Measurements from ENCODE around the gene SIX2.

SIX2 gene

DNA sequence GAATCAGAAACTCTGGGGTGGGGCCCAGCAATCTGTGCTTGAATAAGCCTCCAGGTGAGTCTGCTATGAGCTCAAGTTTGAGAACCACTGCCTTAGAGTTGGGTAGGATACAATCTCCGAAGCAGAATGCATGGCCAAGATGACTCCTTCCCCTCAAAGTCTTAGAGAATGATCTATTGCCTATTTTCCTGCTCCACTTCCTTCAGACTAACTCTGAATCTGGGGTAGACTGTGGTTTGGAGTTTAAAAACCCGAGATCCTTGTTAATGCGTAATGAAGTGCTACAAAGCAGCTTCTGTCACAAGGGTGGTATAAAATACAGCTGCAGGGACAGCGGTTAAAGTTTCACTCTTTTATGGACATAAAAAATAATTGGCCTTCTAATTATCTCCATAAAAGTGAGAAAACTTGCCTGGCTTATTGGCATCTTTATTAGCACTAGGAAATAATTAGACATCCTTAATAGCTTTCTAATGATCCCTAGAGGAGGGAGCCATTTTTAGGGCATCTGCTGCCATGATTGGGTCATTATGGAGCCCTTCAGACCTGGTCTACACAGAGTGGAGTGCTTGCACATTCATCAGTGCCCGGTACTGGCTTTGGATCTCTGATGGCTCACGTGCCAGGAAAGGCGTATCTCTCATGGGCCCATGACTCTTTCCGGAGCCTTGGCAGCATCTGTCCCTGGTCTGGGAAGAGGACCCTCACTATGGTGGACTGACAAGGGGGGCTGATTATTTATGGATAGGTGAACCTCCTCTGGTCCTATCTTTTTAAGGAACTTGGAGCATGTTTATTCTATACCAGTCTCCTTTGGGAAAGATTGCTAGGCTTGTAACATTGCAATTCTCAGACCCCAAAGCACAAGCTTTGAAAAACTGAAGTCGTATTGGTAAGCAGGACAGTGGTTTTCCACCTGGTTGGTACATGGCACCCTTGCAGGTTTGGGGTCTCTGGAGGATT is 28.2 kb downstream of the SIX2 start:
- Histone ChIP-seq H3K4me1 (ENCODE audit: low read length) (no peaks in the 10 kb centered on the region), H2AFZ (ENCODE audit: low read length) (no peak overlapping the region), H3K27me3 (replicated peaks; ENCODE audit: insufficient read depth, low read length) (no peaks in the 10 kb centered on the region), H3F3A (ENCODE audit: insufficient read depth, low read length) (no peaks in the 10 kb centered on the region), H4K20me1 (ENCODE audit: insufficient read depth, low read length) (no peaks in the 10 kb centered on the region), H3K79me2 (ENCODE audit: low read length) (no peaks in the 10 kb centered on the region), H3K4me3 (ENCODE audit: low read length) (no peak overlapping the region), H3K9ac (ENCODE audit: low read length) (no peak overlapping the region), H3K4me2 (ENCODE audit: low read depth, low read length) (no peak overlapping the region), H3K27ac (ENCODE audit: low read length) (no peak overlapping the region), H3K9me2 (replicated peaks; ENCODE audit: insufficient read depth, low read length) (no peaks in the 10 kb centered on the region), H3K36me3 (replicated peaks; ENCODE audit: insufficient read depth, low read length) (no peaks in the 10 kb centered on the region), H3K9me3 (replicated peaks; ENCODE audit: insufficient read depth, low read length) (no peaks in the 10 kb centered on the region)
- DNase-seq: no peak
- TF ChIP-seq EZH2 (optimal IDR thresholded peaks at IDR 0.05; ENCODE audit: low read depth, low read length) (no peak), EZH2phosphoT487 (IDR thresholded peaks at IDR 0.05; ENCODE audit: low read length) (no peak)
- TF ChIP-seq, protein P1, sequence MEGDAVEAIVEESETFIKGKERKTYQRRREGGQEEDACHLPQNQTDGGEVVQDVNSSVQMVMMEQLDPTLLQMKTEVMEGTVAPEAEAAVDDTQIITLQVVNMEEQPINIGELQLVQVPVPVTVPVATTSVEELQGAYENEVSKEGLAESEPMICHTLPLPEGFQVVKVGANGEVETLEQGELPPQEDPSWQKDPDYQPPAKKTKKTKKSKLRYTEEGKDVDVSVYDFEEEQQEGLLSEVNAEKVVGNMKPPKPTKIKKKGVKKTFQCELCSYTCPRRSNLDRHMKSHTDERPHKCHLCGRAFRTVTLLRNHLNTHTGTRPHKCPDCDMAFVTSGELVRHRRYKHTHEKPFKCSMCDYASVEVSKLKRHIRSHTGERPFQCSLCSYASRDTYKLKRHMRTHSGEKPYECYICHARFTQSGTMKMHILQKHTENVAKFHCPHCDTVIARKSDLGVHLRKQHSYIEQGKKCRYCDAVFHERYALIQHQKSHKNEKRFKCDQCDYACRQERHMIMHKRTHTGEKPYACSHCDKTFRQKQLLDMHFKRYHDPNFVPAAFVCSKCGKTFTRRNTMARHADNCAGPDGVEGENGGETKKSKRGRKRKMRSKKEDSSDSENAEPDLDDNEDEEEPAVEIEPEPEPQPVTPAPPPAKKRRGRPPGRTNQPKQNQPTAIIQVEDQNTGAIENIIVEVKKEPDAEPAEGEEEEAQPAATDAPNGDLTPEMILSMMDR (IDR thresholded peaks at IDR 0.05; ENCODE audit: low read length): no peak

DNA sequence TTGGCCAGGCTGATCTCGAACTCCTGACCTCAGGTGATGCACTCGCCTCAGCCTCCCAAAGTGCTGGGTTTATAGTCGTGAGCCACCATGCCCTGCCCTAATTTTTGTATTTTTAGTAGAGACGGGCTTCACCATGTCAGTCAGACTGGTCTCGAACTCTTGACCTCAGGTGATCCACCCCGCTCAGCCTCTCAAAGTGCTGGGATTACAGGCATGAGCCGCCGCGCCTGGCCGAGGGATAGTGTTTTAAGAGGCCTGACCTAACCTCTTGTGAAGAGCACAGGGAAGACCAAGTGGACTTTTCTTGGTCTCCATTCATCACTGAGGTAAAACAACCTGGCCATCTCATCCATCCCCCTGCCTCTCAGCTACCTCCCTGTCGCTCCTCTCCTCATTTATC is 29.7 kb downstream of the SIX2 start:
- Histone ChIP-seq H3K4me2 (ENCODE audit: low read depth, low read length) (no peak overlapping the region), H3F3A (ENCODE audit: insufficient read depth, low read length) (no peaks in the 10 kb centered on the region), H3K27ac (ENCODE audit: low read length) (no peak overlapping the region), H3K27me3 (replicated peaks; ENCODE audit: insufficient read depth, low read length) (no peaks in the 10 kb centered on the region), H3K79me2 (ENCODE audit: low read length) (no peaks in the 10 kb centered on the region), H3K9me2 (replicated peaks; ENCODE audit: insufficient read depth, low read length) (no peaks in the 10 kb centered on the region), H3K9me3 (replicated peaks; ENCODE audit: insufficient read depth, low read length) (no peaks in the 10 kb centered on the region), H4K20me1 (ENCODE audit: insufficient read depth, low read length) (no peaks in the 10 kb centered on the region), H3K36me3 (replicated peaks; ENCODE audit: insufficient read depth, low read length) (no peaks in the 10 kb centered on the region), H3K4me3 (ENCODE audit: low read length) (no peak overlapping the region), H3K4me1 (ENCODE audit: low read length) (no peaks in the 10 kb centered on the region), H3K9ac (ENCODE audit: low read length) (no peak overlapping the region), H2AFZ (ENCODE audit: low read length) (no peak overlapping the region)
- no peak for DNase-seq
- TF ChIP-seq EZH2phosphoT487 (IDR thresholded peaks at IDR 0.05; ENCODE audit: low read length) (no peak), EZH2 (optimal IDR thresholded peaks at IDR 0.05; ENCODE audit: low read depth, low read length) (no peak)
- TF ChIP-seq, protein P1 (IDR thresholded peaks at IDR 0.05; ENCODE audit: low read length): no peak

DNA sequence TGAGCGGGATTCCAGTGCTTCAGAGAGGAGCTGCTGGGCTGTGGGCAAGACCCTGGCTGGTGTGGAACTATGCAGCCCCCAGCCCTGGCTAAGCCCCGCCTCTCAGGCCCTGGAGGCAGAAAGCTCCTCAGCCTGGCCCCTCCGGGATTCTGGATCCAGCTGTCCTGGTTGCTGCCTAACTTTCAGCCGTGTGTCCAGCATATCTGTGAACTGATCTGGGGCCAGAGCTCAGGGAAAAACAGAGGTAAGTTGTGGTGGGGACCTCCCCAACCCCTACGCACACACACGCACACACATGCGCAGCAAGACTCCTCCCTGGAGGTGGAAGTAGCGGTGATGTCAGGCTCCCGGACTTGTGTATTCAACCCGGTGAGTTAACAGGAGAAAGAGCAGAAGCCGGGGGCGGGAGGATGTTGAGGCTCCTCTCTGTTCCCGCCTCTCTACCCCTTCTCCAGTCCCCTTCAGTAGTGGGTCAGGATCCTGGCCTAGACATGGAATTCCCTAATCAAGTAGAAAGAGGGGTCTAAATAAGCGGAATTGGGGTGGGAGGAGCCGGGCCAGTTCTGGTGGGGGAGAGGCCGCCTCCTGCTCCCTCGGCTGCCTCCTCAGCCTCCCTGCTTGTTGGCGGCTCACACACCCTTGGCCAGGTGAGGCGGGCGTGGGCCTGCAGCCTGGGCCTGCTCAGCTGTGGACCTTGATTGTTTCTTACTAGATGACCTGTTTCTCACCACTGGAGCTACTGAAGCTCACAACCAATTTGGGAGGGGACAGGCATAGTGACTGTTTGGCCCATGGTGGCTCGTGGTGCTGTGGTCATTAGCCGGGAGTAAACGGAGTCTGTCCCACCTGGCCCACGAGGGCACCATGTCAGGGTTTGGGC is 33.4 kb downstream of the SIX2 start:
- H3K9ac ChIP-seq (ENCODE audit: low read length): no peak overlapping the region
- TF ChIP-seq EZH2phosphoT487 (IDR thresholded peaks at IDR 0.05; ENCODE audit: low read length): no peak

More for the DNA sequence above, 33.4 kb downstream of the SIX2 start:
- Histone ChIP-seq H3K27ac (ENCODE audit: low read length) (no peak overlapping the region), H3F3A (ENCODE audit: insufficient read depth, low read length) (no peaks in the 10 kb centered on the region), H3K36me3 (replicated peaks; ENCODE audit: insufficient read depth, low read length) (no peaks in the 10 kb centered on the region), H3K27me3 (replicated peaks; ENCODE audit: insufficient read depth, low read length) (no peaks in the 10 kb centered on the region), H4K20me1 (ENCODE audit: insufficient read depth, low read length) (no peaks in the 10 kb centered on the region), H3K4me3 (ENCODE audit: low read length) (no peak overlapping the region), H2AFZ (ENCODE audit: low read length) (no peak overlapping the region), H3K4me2 (ENCODE audit: low read depth, low read length) (no peak overlapping the region), H3K9me3 (replicated peaks; ENCODE audit: insufficient read depth, low read length) (no peaks in the 10 kb centered on the region), H3K9me2 (replicated peaks; ENCODE audit: insufficient read depth, low read length) (no peaks in the 10 kb centered on the region), H3K4me1 (ENCODE audit: low read length) (no peaks in the 10 kb centered on the region), H3K79me2 (ENCODE audit: low read length) (no peaks in the 10 kb centered on the region)
- no peak for DNase-seq

Data from MM.1S (cell line).